Activated gamma-delta T cell treated with anti-CD3 and anti-CD28 coated beads, Interleukin-2, amount 50 U/mL, for 16 hours (primary cell): ENCODE measurements around the gene EPAS1.

Source experiments
- DNase-seq: peaks from one replicate; pipeline ENCODE4 v3.0.0-alpha.2; 2020; ENCODE audit warnings: low read depth

EPAS1 gene

GRCh38 chr2:46339676-46340459 is 42.7 kb downstream of the EPAS1 start:
- DNase-seq = no peak

DNA sequence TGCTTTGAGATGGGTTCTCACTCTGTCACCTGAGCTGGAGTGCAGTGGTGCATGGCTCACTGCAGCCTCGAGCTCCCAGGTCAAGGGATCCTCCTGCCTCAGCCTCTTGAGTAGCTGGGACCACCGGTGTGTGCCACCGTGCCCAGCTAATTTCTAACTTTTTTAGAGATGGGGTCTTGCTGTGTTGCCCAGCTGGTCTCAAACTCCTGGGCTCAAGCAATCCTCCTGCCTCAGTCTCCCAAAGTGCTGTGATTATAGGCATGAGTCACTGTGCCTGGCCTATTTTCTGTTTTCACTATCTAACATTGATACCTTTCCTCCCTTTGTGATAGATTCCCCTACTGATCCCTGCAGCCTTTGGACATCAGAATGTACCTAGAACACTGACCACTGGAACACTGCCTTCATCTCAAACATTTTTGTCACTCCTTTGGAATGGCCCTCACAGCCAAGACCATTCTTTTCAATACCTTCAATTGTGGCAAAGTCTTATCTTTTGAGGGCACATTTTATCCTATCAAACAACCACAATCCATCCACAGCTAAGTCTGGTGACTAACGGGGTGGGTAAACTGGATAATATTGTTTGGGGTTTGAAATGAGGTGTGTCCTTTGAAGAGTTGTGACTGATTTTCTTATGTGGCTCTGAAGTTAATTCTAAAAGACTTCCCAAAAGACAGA is 43.7 kb downstream of the EPAS1 start:
- no peak for DNase-seq

DNA sequence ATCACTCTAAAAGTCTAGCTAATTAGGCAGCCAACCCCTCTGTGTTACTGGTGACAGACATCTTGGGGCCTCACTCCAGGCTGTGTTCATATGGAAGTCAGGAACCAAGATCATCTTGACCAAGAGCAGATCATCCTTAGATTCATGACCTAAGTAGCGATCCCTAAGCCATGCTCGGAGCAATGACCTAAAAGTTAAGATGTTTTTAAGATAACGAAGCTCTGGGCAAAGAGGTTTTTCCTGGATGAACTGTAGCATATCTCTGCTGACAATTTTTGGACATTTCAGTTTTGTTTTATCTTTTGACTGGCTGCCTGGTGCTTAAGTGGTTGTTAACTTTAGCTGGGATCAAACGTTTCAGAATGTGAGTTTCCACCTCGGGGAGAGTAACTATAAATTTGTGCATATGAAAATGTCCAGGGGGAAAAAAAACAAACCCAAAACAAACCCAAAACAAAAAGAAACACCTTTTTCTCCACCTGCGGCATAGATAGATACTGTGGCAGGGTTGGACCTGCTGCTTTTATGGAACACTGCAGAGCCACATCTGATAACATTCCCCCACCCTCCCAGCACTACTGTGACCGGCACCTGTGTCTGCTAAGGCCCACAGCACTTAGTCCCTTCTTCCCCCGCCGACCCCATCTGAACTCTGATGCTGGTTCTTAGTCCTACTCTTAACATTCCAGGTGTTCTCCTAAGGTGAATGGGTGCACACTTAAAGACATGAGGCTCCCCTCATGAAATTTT is 45.5 kb downstream of the EPAS1 start:
- no peak for DNase-seq

GRCh38 chr2:46344706-46345105 is 47.5 kb downstream of the EPAS1 start:
- DNase-seq = no peak

DNA sequence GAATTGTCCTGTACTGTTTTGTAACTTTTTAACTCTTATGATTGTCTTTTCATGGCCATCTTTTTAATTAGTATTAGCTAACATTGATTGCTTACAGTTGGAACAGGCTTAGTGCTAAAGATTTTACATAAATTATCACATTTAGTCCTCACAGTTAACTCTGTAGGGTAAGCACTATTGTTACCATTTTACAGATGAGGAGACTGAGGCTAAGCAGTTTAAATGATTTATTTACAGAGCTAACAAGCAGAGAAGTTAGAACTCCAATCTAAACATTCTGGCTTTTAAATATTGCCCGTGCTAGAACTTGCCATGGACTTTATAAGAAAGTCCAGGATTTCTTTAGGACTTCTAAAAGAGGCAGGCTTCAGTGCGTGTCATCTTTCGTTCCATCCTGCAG is 48.6 kb downstream of the EPAS1 start:
- DNase-seq = no peak

DNA sequence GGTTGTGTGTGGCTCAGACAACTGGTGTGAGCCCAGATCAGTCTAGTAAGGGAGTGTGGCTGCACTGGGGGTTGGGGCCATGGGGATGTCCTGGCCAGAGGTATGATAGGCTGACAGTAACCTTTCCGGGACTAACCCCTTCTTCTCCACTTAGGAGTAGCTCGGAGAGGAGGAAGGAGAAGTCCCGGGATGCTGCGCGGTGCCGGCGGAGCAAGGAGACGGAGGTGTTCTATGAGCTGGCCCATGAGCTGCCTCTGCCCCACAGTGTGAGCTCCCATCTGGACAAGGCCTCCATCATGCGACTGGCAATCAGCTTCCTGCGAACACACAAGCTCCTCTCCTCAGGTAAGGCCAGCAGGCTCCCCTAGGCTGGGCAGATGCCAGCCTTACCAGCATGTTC is 49.5 kb downstream of the EPAS1 start:
- DNase-seq = no peak

GRCh38 chr2:46347648-46348280 is 50.6 kb downstream of the EPAS1 start:
- DNase-seq = no peak

GRCh38 chr2:46349115-46349547 is 51.9 kb downstream of the EPAS1 start:
- DNase-seq = no peak

DNA sequence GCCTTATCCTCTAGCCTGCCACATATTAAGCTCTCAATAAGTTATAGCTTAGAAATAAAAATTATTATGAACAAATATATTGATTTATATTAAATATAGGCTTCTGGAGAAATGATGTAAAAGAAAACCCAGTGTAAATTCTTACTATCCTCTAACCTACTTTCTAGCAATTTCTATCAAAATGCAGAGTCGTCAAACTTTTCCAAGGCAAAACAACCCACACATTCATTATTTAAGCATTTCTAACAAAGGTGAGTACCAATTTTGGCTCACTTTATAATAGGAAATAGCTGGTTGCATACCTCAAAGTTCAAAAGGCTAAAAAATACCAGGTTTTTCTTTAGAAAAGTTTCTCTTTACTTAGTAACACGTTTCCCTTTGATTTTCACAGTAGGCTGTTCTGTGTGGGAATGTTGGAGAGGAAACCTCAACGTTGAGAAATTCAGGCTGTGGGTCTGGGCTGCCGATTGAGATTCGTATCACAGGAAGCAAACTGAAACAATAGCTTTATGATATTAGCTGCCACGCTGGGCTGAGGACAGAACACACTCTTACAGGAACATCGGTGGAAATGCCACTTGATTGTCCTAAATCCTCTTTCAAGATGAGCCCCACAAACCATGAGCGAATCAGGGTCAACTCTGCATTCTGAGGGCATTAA is 53.0 kb downstream of the EPAS1 start:
- no peak for DNase-seq

DNA sequence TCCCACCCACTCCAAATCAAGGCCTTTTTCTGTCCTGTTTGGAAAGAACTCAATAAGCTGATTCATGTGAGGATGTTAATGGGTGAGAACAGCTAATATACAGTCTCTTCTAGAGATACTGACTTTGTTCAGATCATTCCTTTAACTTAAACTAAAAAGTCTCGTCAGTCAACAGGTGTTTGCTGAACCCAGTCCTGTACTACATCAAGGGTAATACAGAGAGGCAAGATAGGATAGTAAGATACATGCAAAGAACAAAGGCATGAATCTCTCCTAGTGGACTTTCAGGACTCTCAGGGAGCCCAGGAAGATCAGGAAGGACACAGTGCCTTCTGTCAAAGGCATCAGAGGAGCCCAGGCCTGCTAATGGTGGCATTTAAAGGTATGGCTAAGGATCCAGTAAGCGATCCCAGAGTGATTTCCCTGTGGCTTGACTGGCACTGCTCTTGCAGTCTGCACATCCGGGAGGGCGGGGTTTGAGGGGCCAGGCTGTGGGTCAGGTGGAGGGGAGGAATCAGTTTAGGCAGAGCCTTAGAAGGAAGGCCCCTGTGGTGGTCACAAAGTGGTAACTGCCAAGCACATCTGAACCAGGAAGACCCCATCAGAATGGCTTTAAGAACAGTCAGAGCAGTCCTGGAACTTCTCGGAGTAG is 54.0 kb downstream of the EPAS1 start:
- no peak for DNase-seq

DNA sequence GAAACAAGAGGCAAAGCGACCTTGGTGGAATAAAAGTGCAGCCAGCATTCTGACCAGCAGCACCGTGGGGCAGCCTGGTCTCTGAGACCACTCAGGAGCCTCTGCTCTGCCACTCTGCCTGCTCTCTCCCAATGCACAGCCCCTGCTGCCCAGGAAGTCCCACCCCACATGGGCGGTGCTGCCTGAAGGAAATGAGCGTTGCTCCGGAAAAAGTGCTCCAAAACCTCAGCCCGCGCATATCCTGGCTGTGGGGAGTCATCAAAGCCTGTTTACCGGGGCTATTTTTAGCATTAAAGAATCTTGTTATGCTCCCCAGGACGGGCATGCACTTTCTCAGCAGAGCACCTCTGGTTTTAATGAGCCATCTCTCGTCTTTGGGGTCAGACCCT is 54.5 kb downstream of the EPAS1 start:
- DNase-seq = peak; percentile 45

DNA sequence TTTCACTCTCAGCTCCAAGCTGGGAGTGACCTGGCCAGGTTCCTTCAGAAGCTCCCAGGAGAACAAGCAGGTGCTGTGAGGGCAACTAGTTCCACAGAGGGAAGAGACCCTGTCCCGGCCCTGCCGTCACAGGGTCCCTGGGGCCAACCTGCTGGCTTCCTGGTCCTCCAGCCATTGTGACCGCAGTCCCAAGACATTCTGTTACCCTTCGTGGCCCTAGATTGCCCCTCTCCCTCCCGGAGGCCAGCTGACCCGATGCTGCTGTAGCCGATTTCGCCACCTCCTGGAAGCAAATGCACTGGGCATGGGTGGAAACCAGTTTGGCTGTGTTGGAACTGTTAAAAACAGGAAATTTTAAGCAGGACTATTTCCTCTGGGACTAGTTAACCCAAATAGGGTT is 55.4 kb downstream of the EPAS1 start:
- DNase-seq = no peak

DNA sequence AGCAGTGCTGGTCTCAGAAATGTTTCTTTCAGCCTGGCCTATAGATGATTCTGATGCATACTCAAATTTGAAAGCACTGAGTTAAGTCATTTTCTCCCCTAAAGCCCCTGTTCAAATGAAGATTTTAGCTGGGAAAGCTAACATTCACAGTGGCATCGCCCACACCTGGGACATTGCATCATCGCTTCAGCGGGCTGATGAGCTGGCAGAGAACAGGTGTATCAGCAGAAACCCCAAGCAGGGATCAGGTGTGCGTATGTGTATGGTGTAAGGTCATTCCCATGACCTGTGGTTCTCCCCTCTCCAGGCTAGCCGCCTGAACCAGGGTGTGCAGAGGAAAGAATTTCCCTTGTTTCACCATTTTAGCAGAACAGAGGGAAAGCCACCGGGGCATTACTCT is 56.3 kb downstream of the EPAS1 start:
- no peak for DNase-seq

GRCh38 chr2:46355756-46356155 is 58.5 kb downstream of the EPAS1 start:
- no peak for DNase-seq

GRCh38 chr2:46356991-46357390 is 59.8 kb downstream of the EPAS1 start:
- DNase-seq = no peak

- no peak for DNase-seq
These were observed 61.5 kb downstream of the EPAS1 start for GRCh38 chr2:46358713-46359112.

- DNase-seq = no peak
These were observed 63.1 kb downstream of the EPAS1 start for GRCh38 chr2:46360303-46360702.

DNA sequence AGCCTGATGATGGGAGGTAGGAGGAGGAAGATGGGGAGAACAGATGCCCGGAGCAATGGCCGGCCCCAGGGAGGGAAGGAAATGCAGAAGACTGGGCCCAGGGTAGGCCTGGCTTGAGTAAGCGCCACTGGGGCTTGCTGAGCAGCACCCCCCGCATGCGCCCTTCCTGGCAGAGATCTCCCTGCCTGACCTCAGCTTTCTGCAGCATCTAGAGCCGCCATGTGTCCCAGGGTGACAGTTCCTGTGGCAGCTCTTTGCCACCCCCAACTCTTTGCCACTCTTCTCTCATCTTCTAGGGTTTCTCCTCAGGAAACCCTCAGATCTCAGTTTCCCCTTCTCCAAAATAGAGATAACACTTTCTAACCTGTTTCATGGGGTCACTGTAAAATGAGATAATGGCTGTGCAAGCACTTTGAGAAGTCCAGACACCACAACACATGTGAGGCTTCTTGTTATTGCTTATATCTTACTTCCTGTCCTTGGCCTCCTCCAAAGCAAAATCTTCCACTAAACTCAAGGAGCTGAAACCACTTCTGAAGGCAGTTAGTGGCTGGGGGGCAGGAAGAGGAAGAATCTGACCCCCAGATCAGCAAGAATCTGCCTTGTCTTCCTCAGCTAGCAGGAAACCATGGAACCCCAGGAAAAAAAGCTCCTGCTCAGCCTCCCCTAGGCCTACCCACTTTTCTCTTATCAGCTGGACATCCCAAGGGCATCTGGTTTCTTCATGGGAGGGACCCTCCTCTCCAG is 64.9 kb downstream of the EPAS1 start:
- no peak for DNase-seq

- DNase-seq = no peak
These were observed 65.4 kb downstream of the EPAS1 start for GRCh38 chr2:46362667-46363012.

- no peak for DNase-seq
These were observed 66.4 kb downstream of the EPAS1 start for GRCh38 chr2:46363535-46364170.
